ENCODE data around the gene CCDC69. TPM values are rescaled to one million over a fixed set of nuclear protein-coding genes. Genes with fewer than 3 reads are reported as not detected.

The CCDC69 gene
- total RNA-seq, 4 donors from 2014 or later = 217 to 341 (median 285) TPM

DNA sequence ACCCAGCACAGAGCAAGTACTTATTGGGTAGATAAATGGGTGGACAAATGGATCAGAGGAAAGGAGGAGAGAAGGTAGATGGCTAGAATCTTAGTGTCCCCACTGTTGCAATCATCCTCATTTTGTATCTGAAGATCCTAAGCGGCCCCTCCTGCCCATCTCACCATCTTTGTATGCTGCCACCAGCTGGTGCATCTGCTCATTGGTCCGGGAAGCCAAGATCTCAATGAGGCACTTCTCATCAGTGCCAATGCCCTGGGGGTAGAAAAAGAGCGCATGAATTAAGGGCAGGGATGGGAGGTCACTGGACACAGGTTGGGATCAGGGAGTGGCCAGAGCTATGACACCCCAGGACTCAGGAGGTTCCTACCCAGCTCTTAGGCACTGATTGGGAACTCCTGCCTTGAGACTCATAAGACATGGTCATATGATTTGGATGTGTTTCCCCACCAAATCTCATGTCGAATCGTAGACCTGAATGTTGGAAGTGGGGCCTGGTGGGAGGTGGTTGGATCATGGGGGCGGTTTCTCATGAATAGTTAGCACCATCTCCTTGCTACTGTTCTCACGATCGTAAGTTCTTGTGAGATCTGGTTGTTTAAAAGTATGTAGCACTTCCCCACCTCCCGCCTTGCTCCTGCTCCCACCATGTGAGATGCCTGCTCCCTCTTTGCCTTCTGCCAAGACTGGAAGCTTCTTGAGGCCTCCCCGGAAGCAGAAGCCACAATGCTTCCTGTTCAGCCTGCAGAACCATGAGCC lies 86.6 kb downstream of the CCDC69 start:
- no peak for DNase-seq (ENCODE audit: extremely low spot score)
- H3K27me3 ChIP-seq = no peaks in the 10 kb centered on the region
- H3K4me3 ChIP-seq = no peak overlapping the region
- H3K27ac ChIP-seq (replicated peaks in 1 of 4) = no peak overlapping the region
- peaks cover 76 to 89% (median 82%) of the 10 kb centered on the region in 4 donors for H3K36me3 ChIP-seq
- TF ChIP-seq POLR2A (IDR thresholded peaks at IDR 0.05; ENCODE audit: low read depth) (no peak), POLR2AphosphoS5 (IDR thresholded peaks at IDR 0.05) (no peak), EP300 (IDR thresholded peaks at IDR 0.05) (no peak)
- TF ChIP-seq, protein P1, sequence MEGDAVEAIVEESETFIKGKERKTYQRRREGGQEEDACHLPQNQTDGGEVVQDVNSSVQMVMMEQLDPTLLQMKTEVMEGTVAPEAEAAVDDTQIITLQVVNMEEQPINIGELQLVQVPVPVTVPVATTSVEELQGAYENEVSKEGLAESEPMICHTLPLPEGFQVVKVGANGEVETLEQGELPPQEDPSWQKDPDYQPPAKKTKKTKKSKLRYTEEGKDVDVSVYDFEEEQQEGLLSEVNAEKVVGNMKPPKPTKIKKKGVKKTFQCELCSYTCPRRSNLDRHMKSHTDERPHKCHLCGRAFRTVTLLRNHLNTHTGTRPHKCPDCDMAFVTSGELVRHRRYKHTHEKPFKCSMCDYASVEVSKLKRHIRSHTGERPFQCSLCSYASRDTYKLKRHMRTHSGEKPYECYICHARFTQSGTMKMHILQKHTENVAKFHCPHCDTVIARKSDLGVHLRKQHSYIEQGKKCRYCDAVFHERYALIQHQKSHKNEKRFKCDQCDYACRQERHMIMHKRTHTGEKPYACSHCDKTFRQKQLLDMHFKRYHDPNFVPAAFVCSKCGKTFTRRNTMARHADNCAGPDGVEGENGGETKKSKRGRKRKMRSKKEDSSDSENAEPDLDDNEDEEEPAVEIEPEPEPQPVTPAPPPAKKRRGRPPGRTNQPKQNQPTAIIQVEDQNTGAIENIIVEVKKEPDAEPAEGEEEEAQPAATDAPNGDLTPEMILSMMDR (IDR thresholded peaks at IDR 0.05) = no peak
- 87% methylated on average over 10 of the region's 10 CpGs for WGBS
- H3K4me1 ChIP-seq = peaks cover 18 to 24% (median 19%) of the 10 kb centered on the region in 4 donors
- H3K9me3 ChIP-seq = no peaks in the 10 kb centered on the region
- intact Hi-C loops (cut with DNase I) = no loop called here

DNA sequence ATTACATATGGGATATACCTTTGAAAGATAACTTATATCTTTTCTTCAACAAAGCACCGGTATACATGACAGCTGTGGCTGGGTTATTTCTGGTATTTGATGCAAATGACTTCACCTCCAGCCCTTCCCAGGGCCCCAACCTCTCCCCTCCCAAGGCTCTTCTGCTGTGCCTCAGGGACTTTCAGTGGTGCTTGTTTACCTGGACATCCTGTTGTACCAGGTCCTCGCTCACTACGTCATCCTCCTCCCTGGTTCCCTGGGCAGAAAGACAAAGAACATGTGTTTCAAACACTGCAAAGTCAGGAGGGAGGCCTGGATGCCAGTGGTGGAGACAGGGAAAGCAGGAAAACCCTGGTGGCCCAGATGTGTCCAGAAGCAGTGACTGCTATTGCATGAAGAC lies 89.7 kb downstream of the CCDC69 start:
- no peak for DNase-seq (ENCODE audit: extremely low spot score)
- peaks cover 94 to 100% (median 100%) of the 10 kb centered on the region in 4 donors for H3K36me3 ChIP-seq

DNA sequence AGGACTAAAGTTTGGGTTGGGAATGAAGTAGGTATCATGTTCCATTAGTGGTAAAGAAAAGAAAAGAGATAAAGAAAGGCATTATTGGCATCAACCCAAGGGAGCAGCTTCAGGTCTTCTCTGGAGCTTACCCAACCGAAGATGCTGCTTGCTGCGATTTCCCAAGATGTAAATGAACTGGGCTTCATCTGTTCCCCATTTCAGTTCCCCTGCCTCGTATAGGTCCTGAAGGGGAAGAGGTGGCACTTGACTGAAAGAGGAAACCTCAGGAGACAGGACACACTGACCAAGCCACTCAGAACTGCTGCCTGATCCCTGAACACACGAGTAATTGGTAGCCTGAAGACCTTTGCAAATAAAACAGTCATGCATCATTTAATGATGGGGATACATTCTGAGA lies 90.9 kb downstream of the CCDC69 start:
- Histone ChIP-seq H3K9me3 (no peaks in the 10 kb centered on the region), H3K4me1 (no peaks in the 10 kb centered on the region), H3K4me3 (no peak overlapping the region), H3K27me3 (no peaks in the 10 kb centered on the region), H3K27ac (replicated peaks in 1 of 4) (no peak overlapping the region), H3K36me3 (peaks cover 94 to 100% (median 99%) of the 10 kb centered on the region in 4 donors)
- DNase-seq (ENCODE audit: extremely low spot score) = no peak
- WGBS = 71% methylated on average over 4 of the region's 4 CpGs
- intact Hi-C loops (cut with DNase I) = no loop called here
- TF ChIP-seq POLR2A (IDR thresholded peaks at IDR 0.05; ENCODE audit: low read depth) (no peak), EP300 (IDR thresholded peaks at IDR 0.05) (no peak), POLR2AphosphoS5 (IDR thresholded peaks at IDR 0.05) (no peak)
- TF ChIP-seq, protein P1 (IDR thresholded peaks at IDR 0.05) = no peak

More for the DNA sequence above, 89.7 kb downstream of the CCDC69 start:
- intact Hi-C loops (cut with DNase I) = no loop called here
- H3K27ac ChIP-seq (replicated peaks in 1 of 4) = no peak overlapping the region
- no peak overlapping the region for H3K4me3 ChIP-seq
- TF ChIP-seq, protein P1 (IDR thresholded peaks at IDR 0.05) = no peak
- no peak for TF ChIP-seq POLR2A (IDR thresholded peaks at IDR 0.05; ENCODE audit: low read depth)
- no peak for TF ChIP-seq POLR2AphosphoS5 (IDR thresholded peaks at IDR 0.05)
- no peak for TF ChIP-seq EP300 (IDR thresholded peaks at IDR 0.05)
- WGBS = 85% methylated on average over 3 of the region's 3 CpGs
- no peaks in the 10 kb centered on the region for H3K4me1 ChIP-seq
- no peaks in the 10 kb centered on the region for H3K9me3 ChIP-seq
- H3K27me3 ChIP-seq = no peaks in the 10 kb centered on the region

Other genes starting within 250 kb of the CCDC69 start
- 1,000 to 10,000 TPM; 1,165 to 3,724 (median 1,939) TPM for gene GPX3, start 203.5 kb downstream of the CCDC69 start, total RNA-seq
- gene TNIP1, start 143.1 kb downstream of the CCDC69 start, total RNA-seq = 100 to 1,000 TPM in 3 of 4 donors, 10 to 100 TPM in 1; 91.4 to 136 (median 114) TPM
- gene ANXA6, start 66.3 kb downstream of the CCDC69 start, total RNA-seq = 100 to 1,000 TPM; 232 to 442 (median 374) TPM
- 10 to 100 TPM; 28.3 to 32.0 (median 30.1) TPM for gene GM2A, start 29.1 kb upstream of the CCDC69 start, total RNA-seq
- not detected for gene SLC36A3, start 79.7 kb upstream of the CCDC69 start, total RNA-seq
- gene SLC36A2, start 123.5 kb upstream of the CCDC69 start, total RNA-seq = not detected
- 10 to 100 TPM in 1 of 4 donors, 1 to 10 TPM in 3; 5.1 to 13.7 (median 8.8) TPM for gene SLC36A1, start 223.5 kb upstream of the CCDC69 start, total RNA-seq

Measured in esophagus muscularis mucosa (tissue), 4 donors.